Thyroid gland (tissue), 4 donors: ENCODE measurements around the gene ARHGAP22. TPM values are rescaled to one million over a fixed set of nuclear protein-coding genes. Genes with fewer than 3 reads are reported as not detected.

Source experiments
- DNase-seq, 2 donors: peaks; one replicate each; pipeline ENCODE4 v3.0.0-alpha.2; 2019
- H3K27ac ChIP-seq, 3 donors: fragments of 200-600 bp; sonication (generic); 1 replicate in 2 of 3; 2 replicates in 1 of 3; pipeline ENCODE4 v1.5.1; 2016 to 2019; ENCODE audit warnings: mild to moderate bottlenecking in 1 of 3, moderate library complexity in 1 of 3
- H3K27me3 ChIP-seq: fragments of 200-600 bp; sonication (generic); one replicate; pipeline ENCODE4 v1.5.1; 2019
- H3K36me3 ChIP-seq, 2 donors: fragments of 200-600 bp; sonication (generic); one replicate each; pipeline ENCODE4 v1.5.1; 2016 to 2019
- H3K4me1 ChIP-seq, 2 donors: fragments of 200-600 bp; sonication (generic); one replicate each; pipeline ENCODE4 v1.5.1; 2017 to 2019
- H3K4me3 ChIP-seq, 3 donors: fragments of 200-600 bp; sonication (generic); replicated peaks in 1 of 3; 1 replicate in 2 of 3; 2 replicates in 1 of 3; pipeline ENCODE4 v1.5.1; 2016; ENCODE audit warnings: mild to moderate bottlenecking in 1 of 3
- H3K9me3 ChIP-seq: fragments of 200-600 bp; sonication (generic); one replicate; pipeline ENCODE4 v1.5.1; 2017
- CTCF ChIP-seq, 6 experiments: fragments of 200-600 bp in 3 of 6; fragments of 450-650 bp in 3 of 6; sonication (generic) in 3 of 6; IDR thresholded peaks; one replicate each; pipeline ENCODE4 v1.5.1; 2016 to 2019; ENCODE audit warnings: antibody characterized with exemption in 6 of 6, mild to moderate bottlenecking in 2 of 6, inconsistent platforms in 1 of 6, moderate library complexity in 1 of 6
- POLR2A ChIP-seq, 2 donors: fragments of 450-650 bp; IDR thresholded peaks; one replicate each; pipeline ENCODE4 v1.6.1; 2017; ENCODE audit warnings: antibody characterized with exemption in 2 of 2, mild to moderate bottlenecking in 2 of 2, moderate library complexity in 1 of 2
- WGBS, 2 donors: methylation state at CpG; one replicate each; pipeline ENCODE4 v1.1.5; 2017; 5-methylcytosine and 5-hydroxymethylcytosine counted together
- intact Hi-C: fragments of 100-400 bp; cut with DNase I; formaldehyde crosslinking; loops from one replicate; pipeline ENCODE4 v1.15.1; 2023
- total RNA-seq, 4 donors: library from RNA; depleted of rRNA; stranded (reverse); fragments of >200 nt; gene quantifications; one replicate each; pipeline ENCODE4 v1.2.3, GENCODE V29; 2016

Gene ARHGAP22
- total RNA-seq, 4 donors from 2014 or later: 3.4 to 29.5 (median 19.1) TPM

- no peak for TF ChIP-seq CTCF (IDR thresholded peaks at IDR 0.05)
- H3K4me3 ChIP-seq: no peak overlapping the region
- H3K27me3 ChIP-seq: no peaks in the 10 kb centered on the region
- intact Hi-C loops: no loop called here
- peaks cover 20 to 22% of the 10 kb centered on the region in 2 donors for H3K4me1 ChIP-seq
- H3K36me3 ChIP-seq: no peaks in the 10 kb centered on the region
- peak overlapping the region in 2 of 3 donors; percentile 11 to 14 for H3K27ac ChIP-seq
- H3K9me3 ChIP-seq: no peaks in the 10 kb centered on the region
- WGBS, 2 donors: 92 to 100% methylated on average over 1 of the region's 1 CpG
- no peak for DNase-seq
Measured at GRCh38 chr10:48417374-48417773, 187.5 kb downstream of the ARHGAP22 start.

GRCh38 chr10:48416584-48417232 is 188.2 kb downstream of the ARHGAP22 start:
- DNase-seq: no peak
- H3K9me3 ChIP-seq: no peaks in the 10 kb centered on the region
- H3K4me1 ChIP-seq: peaks cover 20 to 22% of the 10 kb centered on the region in 2 donors
- 87 to 92% methylated on average over 2 of the region's 2 CpGs for WGBS, 2 donors
- H3K27me3 ChIP-seq: no peaks in the 10 kb centered on the region
- H3K27ac ChIP-seq: peak overlapping the region; percentile 5 to 14 (median 11)
- intact Hi-C loops: no loop called here
- H3K36me3 ChIP-seq: no peaks in the 10 kb centered on the region
- peak in 3 of 6 experiments; percentile 37 to 49 (median 48) for TF ChIP-seq CTCF (IDR thresholded peaks at IDR 0.05)
- no peak for TF ChIP-seq POLR2A (IDR thresholded peaks at IDR 0.05)
- no peak overlapping the region for H3K4me3 ChIP-seq

- Histone ChIP-seq H3K36me3 (peaks cover 4 to 8% of the 10 kb centered on the region in 2 donors), H3K27ac (no peak overlapping the region), H3K4me3 (no peak overlapping the region), H3K4me1 (peaks cover 20 to 22% of the 10 kb centered on the region in 2 donors), H3K27me3 (no peaks in the 10 kb centered on the region), H3K9me3 (no peaks in the 10 kb centered on the region)
- 100% methylated on average over 1 of the region's 1 CpG for WGBS, 2 donors
- intact Hi-C loops: no loop called here
- DNase-seq: no peak
- TF ChIP-seq POLR2A (IDR thresholded peaks at IDR 0.05) (no peak), CTCF (IDR thresholded peaks at IDR 0.05) (no peak)
Measured at GRCh38 chr10:48414778-48415177, 190.1 kb downstream of the ARHGAP22 start.

- TF ChIP-seq POLR2A (IDR thresholded peaks at IDR 0.05) (no peak), CTCF (IDR thresholded peaks at IDR 0.05) (no peak)
- DNase-seq: no peak
- Histone ChIP-seq H3K27me3 (no peaks in the 10 kb centered on the region), H3K4me1 (peaks cover 20 to 22% of the 10 kb centered on the region in 2 donors), H3K27ac (no peak overlapping the region), H3K9me3 (no peaks in the 10 kb centered on the region), H3K4me3 (no peak overlapping the region), H3K36me3 (peaks cover 4 to 8% of the 10 kb centered on the region in 2 donors)
- WGBS, 2 donors: 100% methylated on average over 1 of the region's 1 CpG
- intact Hi-C loops: no loop called here
Measured at GRCh38 chr10:48414160-48414559, 190.7 kb downstream of the ARHGAP22 start.

GRCh38 chr10:48412933-48413332 is 191.9 kb downstream of the ARHGAP22 start:
- TF ChIP-seq CTCF (IDR thresholded peaks at IDR 0.05): no peak
- TF ChIP-seq POLR2A (IDR thresholded peaks at IDR 0.05): no peak
- H3K4me3 ChIP-seq: no peak overlapping the region
- no peak overlapping the region for H3K27ac ChIP-seq
- peaks cover 4 to 8% of the 10 kb centered on the region in 2 donors for H3K36me3 ChIP-seq
- H3K4me1 ChIP-seq: peaks cover 13 to 18% of the 10 kb centered on the region in 2 donors
- no peaks in the 10 kb centered on the region for H3K9me3 ChIP-seq
- 98% methylated on average over 4 of the region's 4 CpGs for WGBS, 2 donors
- H3K27me3 ChIP-seq: no peaks in the 10 kb centered on the region
- DNase-seq: no peak
- intact Hi-C loops: no loop called here
